Measurements from ENCODE around the gene COX7A2.

COX7A2 gene

GRCh38 chr6:75202676-75203131, 40.9 kb downstream of the COX7A2 start:
- TF ChIP-seq, protein P1, sequence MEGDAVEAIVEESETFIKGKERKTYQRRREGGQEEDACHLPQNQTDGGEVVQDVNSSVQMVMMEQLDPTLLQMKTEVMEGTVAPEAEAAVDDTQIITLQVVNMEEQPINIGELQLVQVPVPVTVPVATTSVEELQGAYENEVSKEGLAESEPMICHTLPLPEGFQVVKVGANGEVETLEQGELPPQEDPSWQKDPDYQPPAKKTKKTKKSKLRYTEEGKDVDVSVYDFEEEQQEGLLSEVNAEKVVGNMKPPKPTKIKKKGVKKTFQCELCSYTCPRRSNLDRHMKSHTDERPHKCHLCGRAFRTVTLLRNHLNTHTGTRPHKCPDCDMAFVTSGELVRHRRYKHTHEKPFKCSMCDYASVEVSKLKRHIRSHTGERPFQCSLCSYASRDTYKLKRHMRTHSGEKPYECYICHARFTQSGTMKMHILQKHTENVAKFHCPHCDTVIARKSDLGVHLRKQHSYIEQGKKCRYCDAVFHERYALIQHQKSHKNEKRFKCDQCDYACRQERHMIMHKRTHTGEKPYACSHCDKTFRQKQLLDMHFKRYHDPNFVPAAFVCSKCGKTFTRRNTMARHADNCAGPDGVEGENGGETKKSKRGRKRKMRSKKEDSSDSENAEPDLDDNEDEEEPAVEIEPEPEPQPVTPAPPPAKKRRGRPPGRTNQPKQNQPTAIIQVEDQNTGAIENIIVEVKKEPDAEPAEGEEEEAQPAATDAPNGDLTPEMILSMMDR (IDR thresholded peaks at IDR 0.05; ENCODE audit: extremely low read depth, missing control alignments) = no peak
- DNase-seq (ENCODE audit: low spot score) = no peak

DNA sequence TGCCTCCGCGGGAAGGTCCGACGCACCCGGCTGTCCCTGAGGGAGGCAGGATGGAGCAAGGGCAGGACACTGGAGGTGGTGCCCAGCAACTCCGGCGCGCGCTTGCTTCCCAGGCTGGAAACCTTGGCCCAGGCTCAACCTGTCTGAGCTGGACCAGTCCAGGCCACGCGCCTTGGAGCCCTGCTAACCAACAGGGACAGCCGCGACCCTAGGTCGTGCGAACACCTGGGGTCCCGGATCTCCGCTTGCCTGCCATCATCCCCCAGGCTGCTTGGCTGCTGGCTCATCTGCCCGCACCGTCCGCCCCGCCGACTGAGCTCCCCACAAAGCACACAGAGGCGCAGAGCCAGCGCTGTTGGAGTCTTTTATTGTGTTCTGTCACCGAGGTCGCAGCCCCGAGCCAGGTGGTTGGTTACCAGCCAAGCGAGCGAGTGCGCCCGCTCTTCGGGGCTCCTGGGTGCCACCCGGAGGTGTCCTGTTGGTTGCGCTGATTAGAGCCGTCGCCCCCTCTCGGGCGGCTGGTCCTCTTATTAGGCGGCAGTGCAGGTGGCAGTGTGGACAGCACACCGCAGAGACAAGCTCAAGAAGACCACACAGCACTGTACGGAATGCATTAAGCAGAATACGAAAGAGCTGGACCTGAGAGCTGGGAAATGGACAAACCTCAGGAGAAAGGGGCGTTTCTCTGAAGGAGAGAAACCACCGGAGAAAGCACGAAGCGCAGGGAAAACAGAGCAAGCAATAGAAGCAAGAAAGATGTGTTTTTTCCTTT, 41.5 kb downstream of the COX7A2 start:
- TF ChIP-seq, protein P1 (IDR thresholded peaks at IDR 0.05; ENCODE audit: extremely low read depth, missing control alignments) = no peak
- peak; percentile 15 for DNase-seq (ENCODE audit: low spot score)

DNA sequence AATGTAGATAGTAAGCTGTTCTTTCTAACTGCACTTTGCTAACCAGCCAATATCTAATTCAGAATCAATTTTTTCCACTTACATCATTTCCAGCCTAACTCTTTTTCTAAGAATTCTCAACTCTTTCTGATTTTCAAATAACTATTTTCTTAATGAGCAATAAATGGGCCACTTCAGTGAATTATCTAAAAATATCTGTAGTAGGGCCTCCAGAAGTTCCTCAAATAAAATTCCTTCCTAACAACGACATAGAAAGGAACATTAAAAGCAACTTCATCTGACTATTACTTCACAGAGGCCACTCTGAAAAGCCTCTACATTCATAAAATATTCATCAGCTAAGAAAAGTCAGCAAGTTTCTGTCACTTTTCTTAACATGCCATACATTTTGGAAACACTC, 42.6 kb downstream of the COX7A2 start:
- TF ChIP-seq, protein P1 (IDR thresholded peaks at IDR 0.05; ENCODE audit: extremely low read depth, missing control alignments) = no peak

DNA sequence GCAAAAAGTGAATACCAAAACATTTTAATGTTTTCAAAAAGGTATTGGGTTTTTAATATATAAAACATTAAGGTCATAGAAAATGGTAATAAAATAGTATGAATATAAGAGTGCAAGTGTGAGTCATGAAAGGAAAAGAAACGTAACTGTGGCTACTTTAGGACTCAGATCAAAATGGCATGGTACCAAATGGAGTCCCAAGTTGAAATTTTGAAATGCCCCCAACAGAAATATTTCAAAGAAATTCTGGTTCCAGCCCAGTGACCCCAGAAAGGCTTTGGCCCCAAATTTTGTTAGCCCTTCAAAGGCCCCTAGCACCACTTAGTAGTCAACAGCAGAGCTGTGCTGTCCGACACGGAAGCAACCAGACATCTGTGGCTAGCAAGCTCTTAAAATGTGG, 43.7 kb downstream of the COX7A2 start:
- no peak for DNase-seq (ENCODE audit: low spot score)

More for the DNA sequence above, 42.6 kb downstream of the COX7A2 start:
- no peak for DNase-seq (ENCODE audit: low spot score)

DNA sequence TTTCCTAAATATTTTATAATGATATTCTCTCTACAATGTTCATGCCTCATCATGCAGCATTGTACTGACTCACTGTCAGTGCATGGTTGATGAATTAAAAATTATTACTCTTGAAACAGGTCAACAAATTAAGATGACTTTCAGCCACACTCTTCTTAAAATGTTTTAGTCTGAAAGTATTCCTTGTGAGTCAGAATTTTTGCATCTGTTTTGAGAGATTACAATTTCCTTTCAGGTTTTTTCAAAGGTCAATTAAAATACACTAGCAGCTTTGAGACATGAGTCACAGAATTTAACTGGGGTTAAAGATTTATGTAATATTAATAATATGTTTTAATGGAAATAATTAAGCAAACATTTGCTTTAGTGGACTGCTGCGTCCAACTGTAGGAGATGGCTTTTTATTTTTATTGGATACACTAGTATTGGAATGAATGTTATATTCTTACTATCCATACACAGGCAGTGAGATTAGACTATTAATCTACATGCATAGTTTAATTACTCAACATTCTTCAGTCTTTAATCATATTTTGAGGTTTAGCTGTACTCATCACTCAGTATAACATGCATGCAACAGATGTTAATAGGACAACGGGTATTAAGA, 47.4 kb downstream of the COX7A2 start:
- TF ChIP-seq, protein P1 (IDR thresholded peaks at IDR 0.05; ENCODE audit: extremely low read depth, missing control alignments) = no peak
- DNase-seq (ENCODE audit: low spot score) = no peak

More for the DNA sequence above, 43.7 kb downstream of the COX7A2 start:
- TF ChIP-seq, protein P1 (IDR thresholded peaks at IDR 0.05; ENCODE audit: extremely low read depth, missing control alignments) = no peak

GRCh38 chr6:75188221-75188925, 55.2 kb downstream of the COX7A2 start:
- TF ChIP-seq, protein P1 (IDR thresholded peaks at IDR 0.05; ENCODE audit: extremely low read depth, missing control alignments) = no peak
- DNase-seq (ENCODE audit: low spot score) = no peak
